Erythroblast (primary cell): ENCODE data around the gene TUG1.

Experiments
- GATA1 ChIP-seq: IDR thresholded peaks from 2 replicates; pipeline ENCODE4 v1.6.1; 2011; ENCODE audit warnings: low read depth, mild to moderate bottlenecking, control low read depth, low read length, moderate library complexity
- POLR2A ChIP-seq: IDR thresholded peaks from 2 replicates; pipeline ENCODE4 v1.6.1; 2011; ENCODE audit warnings: mild to moderate bottlenecking, low read length

GRCh38 chr22:30934053-30934452 lies 35.0 kb upstream of the TUG1 start:
- TF ChIP-seq POLR2A (no peak), GATA1 (no peak)
